Breast epithelium (tissue), 4 donors: ENCODE data around the gene CCDC183. TPM values are rescaled to one million over a fixed set of nuclear protein-coding genes. Genes with fewer than 3 reads are reported as not detected.
"Not testable (repeated sequence)": the region's sequence is repeated elsewhere in the genome, so short reads cannot be mapped to it uniquely, and the experiment has no call there.

Experiments
- DNase-seq, 2 donors: peaks; one replicate each; pipeline ENCODE4 v3.0.0-alpha.2; 2019; ENCODE audit warnings: low spot score in 2 of 2
- H3K27ac ChIP-seq, 2 donors: fragments of 200-600 bp; sonication (generic) in 1 of 2; one replicate each; pipeline ENCODE4 v1.5.1; 2016 to 2019; ENCODE audit warnings: mild to moderate bottlenecking in 1 of 2
- H3K27me3 ChIP-seq, 2 donors: fragments of 200-600 bp; sonication (generic) in 1 of 2; one replicate each; pipeline versions ENCODE4 v1.5.1 to v1.6.0; 2017 to 2019; ENCODE audit warnings: control low read depth in 1 of 2, mild to moderate bottlenecking in 1 of 2
- H3K36me3 ChIP-seq: fragments of 200-600 bp; one replicate; pipeline ENCODE4 v1.5.1; 2019
- H3K4me1 ChIP-seq, 2 donors: fragments of 200-600 bp; sonication (generic); one replicate each; pipeline ENCODE4 v1.5.1; 2016 to 2019; ENCODE audit warnings: control low read depth in 1 of 2
- H3K4me3 ChIP-seq, 3 donors: fragments of 200-600 bp; sonication (generic); 1 replicate in 2 of 3; 2 replicates in 1 of 3; pipeline ENCODE4 v1.5.1; 2016 to 2019; ENCODE audit warnings: mild to moderate bottlenecking in 3 of 3, moderate library complexity in 2 of 3
- H3K9me3 ChIP-seq, 2 donors: fragments of 200-600 bp; sonication (generic) in 1 of 2; one replicate each; pipeline ENCODE4 v1.5.1; 2016 to 2019; ENCODE audit warnings: control low read depth in 1 of 2
- CTCF ChIP-seq, 3 donors: fragments of 450-650 bp; IDR thresholded peaks; one replicate each; pipeline ENCODE4 v1.5.1; 2016 to 2017; ENCODE audit warnings: antibody characterized with exemption in 3 of 3, mild to moderate bottlenecking in 3 of 3, moderate library complexity in 3 of 3
- POLR2A ChIP-seq: fragments of 450-650 bp; IDR thresholded peaks from one replicate; pipeline ENCODE4 v1.6.1; 2016; ENCODE audit warnings: antibody characterized with exemption, mild to moderate bottlenecking, moderate library complexity
- POLR2AphosphoS5 ChIP-seq, 3 donors: sonication (generic); formaldehyde crosslinking; IDR thresholded peaks; one replicate each; pipeline ENCODE4 v1.6.1; 2017; ENCODE audit warnings: antibody characterized with exemption in 3 of 3
- intact Hi-C: fragments of 100-400 bp; cut with DNase I; formaldehyde crosslinking; loops from one replicate; pipeline ENCODE4 v1.15.1; 2023; ENCODE audit warnings: low total_unique reads
- total RNA-seq, 3 donors: library from RNA; depleted of rRNA; stranded (reverse); fragments of >200 nt; gene quantifications; one replicate each; pipeline ENCODE4 v1.1.0, GENCODE V29; 2016

Gene CCDC183
- total RNA-seq, 3 donors from 2014 or later: 0.64 to 5.7 (median 5.6) TPM

DNA sequence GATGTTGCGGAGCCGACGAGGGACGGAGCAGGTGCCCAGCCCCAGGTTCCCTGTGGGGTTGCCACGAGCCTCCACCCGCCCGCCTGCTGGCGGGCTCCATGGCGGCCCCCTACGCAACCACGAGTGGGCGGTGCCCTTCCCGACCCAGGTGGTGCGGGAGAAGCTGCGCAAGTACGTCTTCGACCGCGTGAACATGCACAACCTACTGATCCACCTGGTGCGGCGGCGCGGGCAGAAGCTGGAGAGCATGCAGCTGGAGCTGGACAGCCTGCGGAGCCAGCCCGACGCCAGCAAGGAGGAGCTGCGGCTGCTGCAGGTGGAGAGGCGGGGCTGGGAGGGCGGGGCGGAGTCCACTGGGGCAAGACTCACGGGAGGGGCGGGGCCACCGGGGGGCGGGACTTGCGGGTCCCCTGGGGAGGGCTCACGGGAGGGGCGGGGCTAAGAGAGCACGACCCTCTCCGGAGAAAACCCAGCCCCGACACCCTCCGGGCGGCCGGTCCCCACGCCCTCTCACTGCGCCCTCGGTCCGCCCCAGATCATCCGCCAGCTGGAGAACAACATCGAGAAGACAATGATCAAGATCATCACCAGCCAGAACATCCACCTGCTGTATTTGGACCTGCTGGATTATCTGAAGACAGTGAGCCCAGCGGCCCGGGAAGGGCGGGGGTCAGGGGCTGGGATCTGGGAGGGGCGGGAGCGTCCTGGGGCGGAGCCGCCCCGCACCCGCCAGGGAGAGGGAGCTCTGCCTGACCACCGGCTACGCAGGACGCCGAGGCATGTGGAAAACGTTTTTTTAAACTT lies 3.9 kb downstream of the CCDC183 start:
- DNase-seq: peak; percentile 88 to 93
- Histone ChIP-seq H3K27ac (peak overlapping the region; percentile 23 to 29), H3K36me3 (no peaks in the 10 kb centered on the region), H3K4me3 (peak overlapping the region in 2 of 3 donors; percentile 53 to 65), H3K27me3 (peaks cover 0 to 10% of the 10 kb centered on the region in 2 donors), H3K9me3 (no peaks in the 10 kb centered on the region), H3K4me1 (peaks cover 0 to 18% of the 10 kb centered on the region in 2 donors)
- intact Hi-C loops: no loop called here
- no peak for TF ChIP-seq POLR2AphosphoS5 (IDR thresholded peaks at IDR 0.05)
- TF ChIP-seq POLR2A: no peak
- TF ChIP-seq CTCF (IDR thresholded peaks at IDR 0.05): no peak

DNA sequence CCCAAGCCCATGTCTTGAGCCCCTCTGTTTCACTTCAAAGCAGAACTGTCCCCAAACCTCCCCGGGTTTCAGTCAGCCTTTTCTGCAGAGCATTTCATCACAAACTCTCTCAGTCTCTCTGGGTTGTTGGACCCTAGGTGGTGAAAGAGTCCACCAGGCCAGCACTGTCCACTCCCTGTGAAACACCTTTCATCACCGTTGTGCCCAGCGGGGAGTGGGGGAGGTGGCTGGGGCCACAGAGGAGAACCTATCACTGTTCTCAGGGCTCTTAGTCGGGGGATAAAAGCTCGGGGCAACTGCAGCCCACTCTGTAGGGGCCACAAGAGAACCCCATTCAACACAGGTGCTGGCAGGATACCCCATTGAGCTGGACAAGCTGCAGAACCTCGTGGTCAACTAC lies 6.2 kb downstream of the CCDC183 start:
- no peaks in the 10 kb centered on the region for H3K9me3 ChIP-seq
- peaks cover 7 to 29% of the 10 kb centered on the region in 2 donors for H3K4me1 ChIP-seq
- H3K4me3 ChIP-seq: no peak overlapping the region
- no peak overlapping the region for H3K27ac ChIP-seq
- H3K36me3 ChIP-seq: no peaks in the 10 kb centered on the region
- intact Hi-C loops: no loop called here
- no peak for DNase-seq
- H3K27me3 ChIP-seq: peaks cover 0 to 10% of the 10 kb centered on the region in 2 donors
- no peak for TF ChIP-seq POLR2A

GRCh38 chr9:136803009-136803550 lies 6.9 kb downstream of the CCDC183 start:
- Histone ChIP-seq H3K4me1 (peaks cover 7 to 29% of the 10 kb centered on the region in 2 donors), H3K27me3 (peaks cover 0 to 10% of the 10 kb centered on the region in 2 donors)
- H3K36me3 ChIP-seq, H3K4me3 ChIP-seq, DNase-seq, H3K9me3 ChIP-seq, H3K27ac ChIP-seq, intact Hi-C loops: not testable (repeated sequence)

- intact Hi-C loops: no loop called here
- H3K9me3 ChIP-seq: no peaks in the 10 kb centered on the region
Measured at GRCh38 chr9:136803551-136804508, 7.7 kb downstream of the CCDC183 start.

DNA sequence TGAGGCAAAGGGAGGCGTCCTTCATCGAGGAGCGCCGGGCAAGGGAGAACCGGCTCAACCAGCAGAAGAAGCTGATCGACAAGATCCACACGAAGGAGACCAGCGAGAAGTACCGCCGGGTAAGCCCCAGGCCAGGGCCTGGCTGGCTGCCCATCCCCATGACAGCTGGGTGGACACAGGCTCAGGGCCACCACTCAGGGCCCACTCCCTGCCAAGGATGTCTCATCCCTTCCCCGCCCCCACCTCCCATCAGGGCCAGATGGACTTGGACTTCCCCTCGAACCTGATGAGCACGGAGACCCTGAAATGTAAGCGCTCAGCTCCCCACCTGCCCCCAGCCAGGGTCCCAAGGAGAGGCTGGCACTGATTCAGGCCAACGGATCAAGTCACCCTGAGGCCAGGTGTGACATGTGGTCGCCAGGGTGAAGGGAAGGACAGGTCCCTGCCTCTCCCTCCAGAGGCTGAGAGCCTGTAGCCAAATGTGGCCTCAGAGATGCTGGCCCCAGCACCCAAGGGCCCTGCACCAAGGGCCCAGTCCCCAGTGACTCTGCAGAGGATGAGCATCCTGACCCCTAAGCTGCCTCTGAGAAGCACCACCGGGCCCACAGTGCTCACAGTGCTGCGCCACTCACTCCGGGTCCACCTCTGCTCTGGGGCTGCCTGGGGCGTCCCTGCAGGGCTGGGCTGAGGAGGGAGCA lies 8.5 kb downstream of the CCDC183 start:
- peak overlapping the region; percentile 48 to 52 for H3K27ac ChIP-seq
- no peak overlapping the region for H3K4me3 ChIP-seq
- DNase-seq: peak; percentile 60 to 90
- TF ChIP-seq POLR2A (no peak), POLR2AphosphoS5 (IDR thresholded peaks at IDR 0.05) (peak in 1 of 3 donors; percentile 17)
- H3K4me1 ChIP-seq: peaks cover 7 to 29% of the 10 kb centered on the region in 2 donors
- no peaks in the 10 kb centered on the region for H3K36me3 ChIP-seq
- intact Hi-C loops: loop anchor here (5.0 kb wide), 1 partner anchor 278 kb away; no protein-coding TSS in a partner anchor
- no peaks in the 10 kb centered on the region for H3K9me3 ChIP-seq
- H3K27me3 ChIP-seq: no peaks in the 10 kb centered on the region

More at GRCh38 chr9:136803551-136804508, 7.7 kb downstream of the CCDC183 start:
- Histone ChIP-seq H3K4me3 (no peak overlapping the region), H3K36me3 (no peaks in the 10 kb centered on the region), H3K27me3 (peaks cover 0 to 8% of the 10 kb centered on the region in 2 donors), H3K4me1 (peaks cover 7 to 29% of the 10 kb centered on the region in 2 donors), H3K27ac (peak overlapping the region; percentile 48 to 52)
- TF ChIP-seq CTCF (IDR thresholded peaks at IDR 0.05): no peak
- TF ChIP-seq POLR2AphosphoS5 (IDR thresholded peaks at IDR 0.05): no peak
- no peak for TF ChIP-seq POLR2A
- no peak for DNase-seq
